GM19463 (cell line): Measurements from ENCODE around the gene PICALM.

Experiments
- ATAC-seq: cut with Tn5 transposase; IDR thresholded peaks from one replicate; pipeline ENCODE4 v1.9.1; 2021; ENCODE audit warnings: mild to moderate bottlenecking, moderate library complexity; ENCODE audit not compliant: unreplicated experiment

Gene PICALM

GRCh38 chr11:86081455-86081854 lies 12.6 kb upstream of the PICALM start:
- ATAC-seq = no peak

GRCh38 chr11:86079421-86079820 lies 10.5 kb upstream of the PICALM start:
- no peak for ATAC-seq

GRCh38 chr11:86073948-86074347 lies 5.1 kb upstream of the PICALM start:
- no peak for ATAC-seq

GRCh38 chr11:86072211-86072610 lies 3.3 kb upstream of the PICALM start:
- ATAC-seq = no peak

GRCh38 chr11:86070142-86071056 lies 1.5 kb upstream of the PICALM start:
- no peak for ATAC-seq

- ATAC-seq = peak; percentile 15
These were observed 671 bp upstream of the PICALM start for GRCh38 chr11:86069408-86070101.

- peak; percentile 7 for ATAC-seq
These were observed 579 bp downstream of the PICALM start for GRCh38 chr11:86068138-86068871.

GRCh38 chr11:86067851-86068137 lies 1.1 kb downstream of the PICALM start:
- no peak for ATAC-seq

GRCh38 chr11:86067009-86067850 lies 1.7 kb downstream of the PICALM start:
- ATAC-seq = no peak

GRCh38 chr11:86066657-86067008 lies 2.3 kb downstream of the PICALM start:
- no peak for ATAC-seq

- no peak for ATAC-seq
These were observed 2.9 kb downstream of the PICALM start for GRCh38 chr11:86066033-86066432.

GRCh38 chr11:86064220-86064803 lies 4.6 kb downstream of the PICALM start:
- no peak for ATAC-seq

- no peak for ATAC-seq
These were observed 5.3 kb downstream of the PICALM start for GRCh38 chr11:86063536-86063935.

GRCh38 chr11:86062719-86063118 lies 6.2 kb downstream of the PICALM start:
- ATAC-seq = no peak

GRCh38 chr11:86061483-86062205 lies 7.2 kb downstream of the PICALM start:
- no peak for ATAC-seq

GRCh38 chr11:86060544-86060943 lies 8.3 kb downstream of the PICALM start:
- ATAC-seq = no peak

GRCh38 chr11:86058360-86058759 lies 10.5 kb downstream of the PICALM start:
- ATAC-seq = no peak

- ATAC-seq = peak; percentile 45
These were observed 12.5 kb downstream of the PICALM start for GRCh38 chr11:86056351-86056854.
